Thyroid gland (tissue), 4 donors: ENCODE measurements around the gene TBC1D1.
A peak's percentile ranks its signal among the peaks of the same experiment; 100 is the strongest.

Source experiments
- POLR2A ChIP-seq, 2 donors: fragments of 450-650 bp; IDR thresholded peaks; one replicate each; pipeline ENCODE4 v1.6.1; 2017; ENCODE audit warnings: antibody characterized with exemption in 2 of 2, mild to moderate bottlenecking in 2 of 2, moderate library complexity in 1 of 2
- TF ChIP-seq, protein P1 (sequence below), 6 experiments: fragments of 200-600 bp in 3 of 6; fragments of 450-650 bp in 3 of 6; sonication (generic) in 3 of 6; IDR thresholded peaks; one replicate each; pipeline ENCODE4 v1.5.1; 2016 to 2019; ENCODE audit warnings: antibody characterized with exemption in 6 of 6, mild to moderate bottlenecking in 2 of 6, inconsistent platforms in 1 of 6, moderate library complexity in 1 of 6

DNA sequence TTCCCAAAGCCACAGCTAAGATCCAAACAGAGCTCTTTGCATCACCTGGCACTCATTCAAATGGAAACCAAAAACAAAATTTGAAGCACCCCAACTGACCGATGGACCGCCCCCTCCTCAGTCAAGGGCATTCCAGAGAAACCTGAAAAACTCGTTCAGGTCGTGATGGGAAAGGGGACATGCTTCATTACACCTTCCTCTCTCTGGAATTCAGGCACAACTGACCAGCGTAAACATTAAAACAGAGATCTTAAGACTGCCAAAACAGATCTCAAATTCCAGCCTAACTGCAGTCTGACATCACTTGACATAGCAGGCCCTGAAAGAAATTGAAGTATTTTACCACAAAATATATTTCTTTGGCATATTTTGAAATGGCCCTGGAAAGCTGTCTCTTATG, 97.8 kb downstream of the TBC1D1 start:
- TF ChIP-seq, protein P1, sequence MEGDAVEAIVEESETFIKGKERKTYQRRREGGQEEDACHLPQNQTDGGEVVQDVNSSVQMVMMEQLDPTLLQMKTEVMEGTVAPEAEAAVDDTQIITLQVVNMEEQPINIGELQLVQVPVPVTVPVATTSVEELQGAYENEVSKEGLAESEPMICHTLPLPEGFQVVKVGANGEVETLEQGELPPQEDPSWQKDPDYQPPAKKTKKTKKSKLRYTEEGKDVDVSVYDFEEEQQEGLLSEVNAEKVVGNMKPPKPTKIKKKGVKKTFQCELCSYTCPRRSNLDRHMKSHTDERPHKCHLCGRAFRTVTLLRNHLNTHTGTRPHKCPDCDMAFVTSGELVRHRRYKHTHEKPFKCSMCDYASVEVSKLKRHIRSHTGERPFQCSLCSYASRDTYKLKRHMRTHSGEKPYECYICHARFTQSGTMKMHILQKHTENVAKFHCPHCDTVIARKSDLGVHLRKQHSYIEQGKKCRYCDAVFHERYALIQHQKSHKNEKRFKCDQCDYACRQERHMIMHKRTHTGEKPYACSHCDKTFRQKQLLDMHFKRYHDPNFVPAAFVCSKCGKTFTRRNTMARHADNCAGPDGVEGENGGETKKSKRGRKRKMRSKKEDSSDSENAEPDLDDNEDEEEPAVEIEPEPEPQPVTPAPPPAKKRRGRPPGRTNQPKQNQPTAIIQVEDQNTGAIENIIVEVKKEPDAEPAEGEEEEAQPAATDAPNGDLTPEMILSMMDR (IDR thresholded peaks at IDR 0.05) = no peak
- peak in 1 of 2 donors; percentile 29 for TF ChIP-seq POLR2A (IDR thresholded peaks at IDR 0.05)
